GM18519 (cell line): ENCODE results near the gene SEPHS1.
A peak's percentile ranks its signal among the peaks of the same experiment; 100 is the strongest.

Experiments
- ATAC-seq: cut with Tn5 transposase; IDR thresholded peaks from one replicate; pipeline ENCODE4 v1.9.1; 2021; ENCODE audit warnings: mild to moderate bottlenecking, moderate library complexity; ENCODE audit not compliant: unreplicated experiment, low FRiP score

Gene SEPHS1

GRCh38 chr10:13365831-13366230 is 17.7 kb upstream of the SEPHS1 start:
- no peak for ATAC-seq

GRCh38 chr10:13365243-13365642 is 17.1 kb upstream of the SEPHS1 start:
- no peak for ATAC-seq

DNA sequence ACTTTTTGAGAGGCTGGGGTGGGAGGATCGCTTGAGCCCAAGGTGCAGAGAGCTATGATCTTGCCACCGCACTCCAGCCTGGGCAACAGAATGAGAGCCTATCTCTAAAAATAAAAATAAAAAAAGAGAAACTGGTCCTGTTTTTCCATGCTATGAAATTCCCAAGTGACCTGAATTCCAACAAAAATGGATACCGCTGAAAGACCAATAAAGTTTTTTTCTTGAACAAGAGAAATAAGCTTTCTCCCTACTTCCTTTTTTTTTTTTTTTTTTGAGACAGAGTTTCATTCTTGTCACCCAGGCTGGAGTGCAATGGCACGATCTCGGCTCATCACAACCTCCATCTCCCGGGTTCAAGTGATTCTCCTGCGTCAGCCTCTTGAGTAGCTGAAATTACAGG is 12.5 kb upstream of the SEPHS1 start:
- no peak for ATAC-seq

- ATAC-seq, result no peak
Observed at GRCh38 chr10:13356392-13356791, 8.3 kb upstream of the SEPHS1 start.

GRCh38 chr10:13354783-13355182 is 6.7 kb upstream of the SEPHS1 start:
- ATAC-seq, result no peak

DNA sequence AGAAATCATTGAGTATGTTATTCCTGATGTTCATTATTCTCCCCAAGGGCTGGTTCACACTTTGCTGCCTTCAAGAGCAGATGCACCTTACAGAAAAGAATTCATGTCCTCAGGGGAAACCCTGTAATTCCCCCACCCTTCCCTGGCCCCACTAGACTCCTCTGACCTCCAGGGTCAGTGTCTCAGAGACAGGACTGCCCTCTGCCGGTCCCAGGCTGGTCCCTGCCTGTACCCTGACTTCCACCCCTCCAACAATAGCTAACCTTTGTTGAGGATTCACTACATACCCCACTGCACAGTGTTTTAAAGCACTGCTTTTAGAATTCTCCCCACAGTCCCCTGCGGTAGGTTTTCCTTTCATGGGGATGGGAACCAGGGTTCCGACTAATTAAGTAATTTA is 4.4 kb upstream of the SEPHS1 start:
- no peak for ATAC-seq

GRCh38 chr10:13351340-13351915 is 3.3 kb upstream of the SEPHS1 start:
- no peak for ATAC-seq

DNA sequence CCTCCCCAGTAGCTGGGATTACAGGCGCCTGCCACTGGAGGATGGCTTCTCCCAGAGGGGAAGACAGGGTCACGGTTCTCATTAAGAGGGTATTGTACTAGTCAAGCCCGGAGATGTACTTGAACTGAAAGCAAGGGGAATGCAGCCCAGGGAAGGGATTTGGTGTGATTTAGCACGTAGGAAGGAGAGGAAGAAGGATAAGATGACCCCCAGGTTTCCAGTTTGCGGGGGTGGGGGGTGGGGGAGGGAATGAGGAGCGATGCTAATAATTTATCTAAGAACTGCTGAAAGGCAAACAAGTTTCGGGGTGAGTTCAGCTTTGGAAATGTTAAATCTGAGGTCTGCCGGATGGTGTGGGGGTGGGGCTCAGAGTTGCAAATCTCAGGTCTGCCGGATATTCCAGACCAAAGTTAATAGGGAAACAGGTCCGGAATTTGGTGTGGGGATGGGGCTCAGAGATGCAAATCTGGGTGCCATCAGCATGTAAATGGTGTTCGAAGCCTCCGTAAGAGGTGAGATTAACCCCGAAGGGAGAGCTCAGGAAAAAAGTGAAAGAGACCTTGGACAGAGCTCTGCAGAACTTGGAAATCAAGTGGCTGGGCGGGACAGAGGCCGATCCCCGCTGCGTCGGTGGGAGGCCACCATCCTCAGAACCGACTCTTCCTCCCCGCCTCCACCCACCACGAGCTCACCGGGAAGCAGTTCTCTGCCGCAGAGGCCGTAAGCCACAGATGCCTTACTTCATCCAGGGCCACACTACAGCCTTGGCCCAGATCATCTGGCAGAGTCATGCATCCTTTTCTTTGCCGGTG is 1.6 kb upstream of the SEPHS1 start:
- no peak for ATAC-seq

GRCh38 chr10:13347500-13348156 is 465 bp downstream of the SEPHS1 start:
- ATAC-seq, result peak; percentile 40

GRCh38 chr10:13347043-13347499 is 1.0 kb downstream of the SEPHS1 start:
- no peak for ATAC-seq

GRCh38 chr10:13346283-13347042 is 1.6 kb downstream of the SEPHS1 start:
- no peak for ATAC-seq

DNA sequence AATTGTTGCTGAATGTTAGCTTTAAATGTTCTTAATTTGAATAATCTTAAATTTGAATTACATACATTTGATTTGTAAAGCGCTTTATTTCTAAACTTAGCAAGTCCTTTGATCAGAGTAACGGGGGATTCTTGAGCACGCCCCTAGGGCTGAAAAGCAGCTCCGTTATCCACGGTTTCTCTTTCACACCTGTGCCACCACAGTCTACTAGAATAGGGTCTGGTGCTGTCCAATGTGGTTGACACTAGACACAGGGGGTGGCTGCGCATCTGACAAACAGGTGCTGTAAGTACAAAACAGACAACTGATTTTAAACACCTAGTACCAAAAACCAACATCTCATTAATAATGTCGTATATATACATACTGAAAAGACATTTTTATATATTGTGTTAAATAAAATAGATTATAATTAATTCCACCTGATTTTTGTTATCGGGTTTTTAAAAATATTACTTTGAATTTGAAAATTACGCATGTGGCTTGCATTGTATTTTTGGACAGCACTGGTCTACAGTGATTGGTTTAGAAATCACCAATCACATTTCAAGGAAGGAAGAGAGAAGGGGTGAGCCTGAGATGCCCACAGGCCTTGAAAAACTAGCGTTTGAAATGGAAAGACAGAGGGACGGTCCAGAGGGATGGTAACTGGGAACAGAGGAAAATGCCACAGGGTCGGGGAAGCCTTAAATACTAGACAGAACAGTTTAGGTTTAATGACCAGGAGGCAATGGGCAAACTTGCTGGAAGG is 7.3 kb downstream of the SEPHS1 start:
- peak; percentile 75 for ATAC-seq

- no peak for ATAC-seq
Observed at GRCh38 chr10:13340068-13340467, 8.0 kb downstream of the SEPHS1 start.

DNA sequence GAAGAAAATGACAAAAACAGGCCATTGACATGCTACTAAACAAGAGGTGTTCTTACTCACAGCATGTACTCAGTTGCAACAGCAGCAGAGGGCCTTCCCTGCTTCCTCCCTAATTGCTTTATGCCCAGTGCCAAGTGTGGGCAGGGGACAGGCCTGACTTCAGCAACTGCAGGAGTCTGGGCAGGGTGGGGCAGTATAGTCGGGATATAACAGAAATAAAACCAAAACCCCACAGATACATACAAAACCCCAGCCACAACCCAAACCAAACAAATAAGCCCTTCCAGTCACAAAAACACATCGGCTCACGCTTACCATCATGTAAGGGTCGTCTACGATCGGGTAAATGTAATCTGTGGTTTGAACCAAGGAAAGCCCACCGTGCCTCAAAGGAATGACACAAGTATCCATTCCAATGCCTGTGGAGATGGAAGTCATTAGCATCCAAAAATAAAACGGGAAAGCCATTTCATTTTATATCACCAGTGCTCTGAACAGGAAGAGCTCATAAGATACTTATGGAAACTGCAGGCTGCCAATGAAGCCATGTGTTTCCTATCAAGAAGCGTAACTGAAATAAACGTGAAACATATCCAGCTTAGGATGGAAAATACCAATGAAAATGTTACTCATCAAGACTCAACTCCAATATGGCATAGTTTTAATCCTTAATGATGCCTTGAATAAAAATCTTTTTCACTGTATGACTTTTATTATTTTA is 9.5 kb downstream of the SEPHS1 start:
- ATAC-seq, result no peak

DNA sequence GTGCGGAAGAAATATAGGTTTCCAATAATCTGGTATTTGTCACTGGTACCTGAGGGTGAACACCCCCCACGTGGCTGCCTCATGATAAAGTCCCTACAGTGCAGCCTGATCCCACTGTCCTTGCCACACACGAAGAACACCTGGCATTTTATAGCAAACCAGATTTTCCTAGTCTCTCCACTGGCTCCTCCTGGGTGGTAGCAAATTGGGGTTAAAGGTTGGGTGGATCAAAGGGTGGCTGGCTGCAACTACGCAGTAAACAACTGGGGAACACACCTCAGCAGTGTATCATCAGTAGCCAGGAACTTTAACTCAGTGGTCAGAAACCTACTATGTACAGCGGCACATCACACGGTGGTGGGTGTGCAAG is 10.3 kb downstream of the SEPHS1 start:
- ATAC-seq, result no peak

DNA sequence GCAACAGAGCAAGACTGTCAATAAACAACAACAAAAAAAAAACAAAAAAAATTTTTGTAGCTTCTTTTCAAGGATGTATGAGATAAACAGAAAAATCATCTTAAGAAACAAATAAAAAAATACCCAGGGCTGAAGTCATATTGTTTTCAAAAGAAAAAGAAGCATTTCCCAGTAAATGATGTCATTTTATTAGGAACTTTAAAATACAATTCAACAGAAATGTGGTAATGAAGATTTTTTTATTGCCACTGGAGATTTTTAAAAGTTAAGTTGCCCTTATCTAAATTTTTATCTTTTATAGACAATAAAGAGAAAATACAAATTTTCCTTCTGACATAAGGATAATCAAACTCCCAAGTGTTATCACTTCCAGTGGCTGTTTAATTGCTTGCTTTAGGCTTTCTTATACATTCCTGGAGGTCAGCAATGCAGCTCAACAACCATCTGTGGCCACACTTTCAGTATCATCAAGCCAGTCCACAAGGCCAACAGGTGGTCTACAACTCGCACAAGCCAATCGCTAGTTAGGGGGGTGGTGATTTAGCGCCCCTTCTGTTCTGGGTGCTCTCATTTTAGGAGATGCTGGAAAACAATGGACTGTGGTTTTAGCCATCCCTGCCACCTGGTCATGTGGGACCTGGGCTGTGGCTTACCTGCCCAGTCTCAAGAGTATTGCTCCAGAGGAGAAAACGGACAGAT is 10.8 kb downstream of the SEPHS1 start:
- ATAC-seq, result no peak

- ATAC-seq, result no peak
Observed at GRCh38 chr10:13335881-13336280, 12.2 kb downstream of the SEPHS1 start.

GRCh38 chr10:13334556-13334955 is 13.5 kb downstream of the SEPHS1 start:
- no peak for ATAC-seq

- ATAC-seq, result no peak
Observed at GRCh38 chr10:13331646-13332045, 16.4 kb downstream of the SEPHS1 start.
